Loucy (cell line): ENCODE data around the gene TRAPPC12.
"Not testable (repeated sequence)": the region's sequence is repeated elsewhere in the genome, so short reads cannot be mapped to it uniquely, and the experiment has no call there.

Experiments
- H2AFZ ChIP-seq: fragments of 200-600 bp; sonication (generic); 2 replicates; pipeline ENCODE4 v1.6.0; 2016; ENCODE audit warnings: antibody characterized with exemption, mild to moderate bottlenecking, low read length, moderate library complexity
- H3F3A ChIP-seq: fragments of 200-600 bp; 2 replicates; pipeline ENCODE4 v1.6.0; 2016; ENCODE audit warnings: antibody characterized with exemption, low read depth, mild to moderate bottlenecking
- H3K27me3 ChIP-seq: fragments of 200-600 bp; sonication (generic); 2 replicates; pipeline ENCODE4 v1.6.1; 2014; ENCODE audit warnings: low read length, mild to moderate bottlenecking; ENCODE audit not compliant: insufficient read depth, poor library complexity, severe bottlenecking
- H3K36me3 ChIP-seq: fragments of 200-600 bp; sonication (generic); 2 replicates; pipeline ENCODE4 v1.6.1; 2016; ENCODE audit warnings: low read length; ENCODE audit not compliant: insufficient read depth
- H3K4me1 ChIP-seq: fragments of 200-600 bp; sonication (generic); 2 replicates; pipeline ENCODE4 v1.5.1; 2014; ENCODE audit warnings: low read length, mild to moderate bottlenecking; ENCODE audit not compliant: insufficient read depth, poor library complexity, severe bottlenecking
- H3K4me2 ChIP-seq: fragments of 200-600 bp; sonication (generic); 2 replicates; pipeline ENCODE4 v1.6.0; 2014; ENCODE audit warnings: antibody characterized with exemption, low read length, low read depth, mild to moderate bottlenecking; ENCODE audit not compliant: poor library complexity, severe bottlenecking
- H3K4me3 ChIP-seq: fragments of 200-600 bp; sonication (generic); 2 replicates; pipeline ENCODE4 v1.5.1; 2014; ENCODE audit warnings: low read length, mild to moderate bottlenecking, mixed read lengths; ENCODE audit not compliant: poor library complexity, severe bottlenecking
- H3K79me2 ChIP-seq: fragments of 200-600 bp; sonication (generic); 2 replicates; pipeline ENCODE4 v1.6.1; 2014; ENCODE audit warnings: low read length; ENCODE audit not compliant: insufficient read depth
- H3K9ac ChIP-seq: fragments of 200-600 bp; sonication (generic); 2 replicates; pipeline ENCODE4 v1.6.0; 2014; ENCODE audit warnings: mild to moderate bottlenecking, low read depth, low read length, moderate library complexity; ENCODE audit not compliant: poor library complexity, severe bottlenecking
- H3K9me2 ChIP-seq: fragments of 200-600 bp; sonication (generic); replicated peaks from 2 replicates; pipeline ENCODE4 v1.6.1; 2016; ENCODE audit warnings: low read depth, low read length, mixed read lengths
- H3K9me3 ChIP-seq: fragments of 200-600 bp; sonication (generic); 2 replicates; pipeline ENCODE4 v1.6.1; 2014; ENCODE audit warnings: mild to moderate bottlenecking, antibody characterized with exemption, low read length, low read depth; ENCODE audit not compliant: insufficient read depth
- H4K20me1 ChIP-seq: fragments of 200-600 bp; sonication (generic); 2 replicates; pipeline ENCODE4 v1.6.0; 2014; ENCODE audit warnings: antibody characterized with exemption, low read length, mild to moderate bottlenecking; ENCODE audit not compliant: insufficient read depth, poor library complexity, severe bottlenecking
- CTCF ChIP-seq: fragments of 200-600 bp; sonication (generic); conservative IDR thresholded peaks from 2 replicates; pipeline ENCODE4 v1.5.1; 2014; ENCODE audit warnings: mild to moderate bottlenecking, antibody characterized with exemption, low read length
- EZH2phosphoT487 ChIP-seq: fragments of 200-600 bp; IDR thresholded peaks from 2 replicates; pipeline ENCODE4 v1.6.1; 2018; ENCODE audit warnings: antibody characterized with exemption, mild to moderate bottlenecking, moderate library complexity, borderline replicate concordance

TRAPPC12 gene

GRCh38 chr2:3349211-3349693 lies 30.2 kb upstream of the TRAPPC12 start:
- Histone ChIP-seq H3K4me2 (no peak overlapping the region), H3K79me2 (no peaks in the 10 kb centered on the region), H3K27me3 (no peaks in the 10 kb centered on the region), H3K4me3 (no peak overlapping the region), H3K4me1 (no peaks in the 10 kb centered on the region), H3K9me3 (no peaks in the 10 kb centered on the region), H3K9ac (no peak overlapping the region), H4K20me1 (no peaks in the 10 kb centered on the region), H3F3A (no peaks in the 10 kb centered on the region), H3K9me2 (no peaks in the 10 kb centered on the region), H2AFZ (no peak overlapping the region), H3K36me3 (peaks cover 41% of the 10 kb centered on the region; the same call in 1 of the 2 replicates)
- TF ChIP-seq CTCF (no peak), EZH2phosphoT487 (no peak)

- Histone ChIP-seq H3K4me1 (peaks cover 7% of the 10 kb centered on the region), H2AFZ (no peak overlapping the region), H3K79me2 (peaks cover 39% of the 10 kb centered on the region; the same call in 1 of the 2 replicates), H3K27me3 (no peaks in the 10 kb centered on the region), H3K4me2 (no peak overlapping the region), H3F3A (no peaks in the 10 kb centered on the region), H3K9ac (no peak overlapping the region), H3K4me3 (no peak overlapping the region), H3K36me3 (peaks cover 34% of the 10 kb centered on the region; the same call in 1 of the 2 replicates), H3K9me2 (no peaks in the 10 kb centered on the region), H3K9me3 (no peaks in the 10 kb centered on the region), H4K20me1 (peaks cover 6% of the 10 kb centered on the region)
- TF ChIP-seq CTCF = no peak
Observed at GRCh38 chr2:3354986-3355385, 24.5 kb upstream of the TRAPPC12 start.

- H3F3A ChIP-seq = no peaks in the 10 kb centered on the region
- no peaks in the 10 kb centered on the region for H3K27me3 ChIP-seq
- peaks cover 47% of the 10 kb centered on the region; the same call in 1 of the 2 replicates for H3K79me2 ChIP-seq
- peaks cover 7% of the 10 kb centered on the region for H3K4me1 ChIP-seq
- no peak overlapping the region for H3K9ac ChIP-seq
- no peak overlapping the region for H3K4me3 ChIP-seq
- H3K9me2 ChIP-seq = no peaks in the 10 kb centered on the region
- no peak for TF ChIP-seq EZH2phosphoT487
- H2AFZ ChIP-seq = no peak overlapping the region
- H3K4me2 ChIP-seq = no peak overlapping the region
- H4K20me1 ChIP-seq = peaks cover 6% of the 10 kb centered on the region
- H3K9me3 ChIP-seq = no peaks in the 10 kb centered on the region
- peaks cover 28% of the 10 kb centered on the region; the same call in 1 of the 2 replicates for H3K36me3 ChIP-seq
Observed at GRCh38 chr2:3355951-3356569, 23.4 kb upstream of the TRAPPC12 start.

- Histone ChIP-seq H3K9me3 (no peaks in the 10 kb centered on the region), H3K79me2 (peaks cover 52% of the 10 kb centered on the region; the same call in 1 of the 2 replicates), H3K27me3 (no peaks in the 10 kb centered on the region), H3K9ac (no peak overlapping the region), H3K36me3 (peaks cover 21% of the 10 kb centered on the region; the same call in 1 of the 2 replicates), H3K9me2 (no peaks in the 10 kb centered on the region), H3K4me2 (no peak overlapping the region), H4K20me1 (peaks cover 6% of the 10 kb centered on the region), H3K4me1 (peaks cover 7% of the 10 kb centered on the region), H3F3A (no peaks in the 10 kb centered on the region), H2AFZ (no peak overlapping the region), H3K4me3 (no peak overlapping the region)
- TF ChIP-seq CTCF (no peak), EZH2phosphoT487 (no peak)
Observed at GRCh38 chr2:3356799-3357198, 22.7 kb upstream of the TRAPPC12 start.

- H3K4me2 ChIP-seq, H3K9me2 ChIP-seq, H3K9ac ChIP-seq, H3F3A ChIP-seq, H3K4me3 ChIP-seq, H2AFZ ChIP-seq, H3K9me3 ChIP-seq, H3K27me3 ChIP-seq: not testable (repeated sequence)
- Histone ChIP-seq H3K36me3 (peaks cover 18% of the 10 kb centered on the region; the same call in 1 of the 2 replicates), H3K79me2 (peaks cover 59% of the 10 kb centered on the region; the same call in 1 of the 2 replicates), H4K20me1 (peaks cover 12% of the 10 kb centered on the region), H3K4me1 (peaks cover 11% of the 10 kb centered on the region)
Observed at GRCh38 chr2:3357446-3357845, 22.0 kb upstream of the TRAPPC12 start.
